GM19372 (cell line): ENCODE data around the gene EIF2B5.
A peak's percentile ranks its signal among the peaks of the same experiment; 100 is the strongest.
"Not testable (repeated sequence)": the region's sequence is repeated elsewhere in the genome, so short reads cannot be mapped to it uniquely, and the experiment has no call there.

Experiments used
- ATAC-seq: cut with Tn5 transposase; IDR thresholded peaks from one replicate; pipeline ENCODE4 v1.9.1; 2021; ENCODE audit warnings: mild to moderate bottlenecking, low read depth, moderate library complexity; ENCODE audit not compliant: unreplicated experiment

The EIF2B5 gene

GRCh38 chr3:184135149-184135910 is at the start of gene EIF2B5:
TSS of gene EIF2B5 (plus strand) at chr3:184135358. CDS start at chr3:184135386, 28 bp downstream.
- ATAC-seq: peak; percentile 90

- no peak for ATAC-seq
These were observed 49.7 kb upstream of the EIF2B5 start for GRCh38 chr3:184085389-184085852.

- no peak for ATAC-seq
These were observed 43.0 kb upstream of the EIF2B5 start for GRCh38 chr3:184092199-184092598.

GRCh38 chr3:184096811-184097383 is 38.3 kb upstream of the EIF2B5 start, which contains the start of gene HTR3E:
TSS of gene HTR3E (plus strand) at chr3:184097064. CDS start at chr3:184097530, 466 bp downstream.
- no peak for ATAC-seq

- ATAC-seq: no peak
These were observed 37.6 kb upstream of the EIF2B5 start for GRCh38 chr3:184097556-184097955.

- no peak for ATAC-seq
These were observed 35.1 kb upstream of the EIF2B5 start for GRCh38 chr3:184099806-184100686.

- ATAC-seq: no peak
These were observed 24.8 kb upstream of the EIF2B5 start for GRCh38 chr3:184110316-184110725.

GRCh38 chr3:184116017-184116416 is 19.1 kb upstream of the EIF2B5 start:
- ATAC-seq: no peak

- ATAC-seq: no peak
These were observed 17.5 kb upstream of the EIF2B5 start for GRCh38 chr3:184117636-184118035.

GRCh38 chr3:184121031-184121430 is 14.1 kb upstream of the EIF2B5 start:
- not testable (repeated sequence) for ATAC-seq

GRCh38 chr3:184126006-184126405 is 9.2 kb upstream of the EIF2B5 start:
- ATAC-seq: no peak

GRCh38 chr3:184129012-184129411 is 6.1 kb upstream of the EIF2B5 start:
- no peak for ATAC-seq

- ATAC-seq: no peak
These were observed 2.2 kb upstream of the EIF2B5 start for GRCh38 chr3:184132945-184133344.

- no peak for ATAC-seq
These were observed 1.1 kb upstream of the EIF2B5 start for GRCh38 chr3:184133840-184134745.

- no peak for ATAC-seq
These were observed 411 bp upstream of the EIF2B5 start for GRCh38 chr3:184134746-184135148.

- no peak for ATAC-seq
These were observed 728 bp downstream of the EIF2B5 start for GRCh38 chr3:184135911-184136260.

GRCh38 chr3:184140436-184140835 is 5.3 kb downstream of the EIF2B5 start:
- no peak for ATAC-seq

- ATAC-seq: no peak
These were observed 7.0 kb downstream of the EIF2B5 start for GRCh38 chr3:184142199-184142598.

GRCh38 chr3:184143327-184143726 is 8.2 kb downstream of the EIF2B5 start:
- ATAC-seq: no peak

- no peak for ATAC-seq
These were observed 9.3 kb downstream of the EIF2B5 start for GRCh38 chr3:184144505-184144904.
